ENCODE measurements around the gene ITPR2. TPM values are rescaled to one million over a fixed set of nuclear protein-coding genes. Genes with fewer than 3 reads are reported as not detected.

ITPR2 gene
- total RNA-seq, 3 donors from 2014 or later = 33.3 to 60.8 (median 54.0) TPM

- intact Hi-C loops (cut with DNase I, micrococcal nuclease) = no loop called here
- DNase-seq = no peak
- no peak for ATAC-seq
- no peak for TF ChIP-seq CTCF (IDR thresholded peaks at IDR 0.05)
- no peaks in the 10 kb centered on the region for H3K36me3 ChIP-seq (ENCODE audit: low read depth)
- H3K4me1 ChIP-seq (ENCODE audit: low read depth) = peaks cover 5% of the 10 kb centered on the region
- H3K9me3 ChIP-seq = no peaks in the 10 kb centered on the region
- no peak overlapping the region for H3K4me3 ChIP-seq
These were observed 297.2 kb downstream of the ITPR2 start for GRCh38 chr12:26535826-26536225.

GRCh38 chr12:26534071-26534470 is 298.9 kb downstream of the ITPR2 start:
- H3K4me1 ChIP-seq (ENCODE audit: low read depth) = peaks cover 2% of the 10 kb centered on the region
- H3K36me3 ChIP-seq (ENCODE audit: low read depth) = no peaks in the 10 kb centered on the region
- no peaks in the 10 kb centered on the region for H3K9me3 ChIP-seq
- intact Hi-C loops (cut with DNase I, micrococcal nuclease) = no loop called here
- no peak for ATAC-seq
- no peak for TF ChIP-seq CTCF (IDR thresholded peaks at IDR 0.05)
- no peak for DNase-seq
- H3K4me3 ChIP-seq = no peak overlapping the region

GRCh38 chr12:26533211-26533610 is 299.8 kb downstream of the ITPR2 start:
- no peak for TF ChIP-seq CTCF (IDR thresholded peaks at IDR 0.05)
- no peaks in the 10 kb centered on the region for H3K9me3 ChIP-seq
- DNase-seq (no peak), ATAC-seq (no peak)
- H3K36me3 ChIP-seq (ENCODE audit: low read depth) = no peaks in the 10 kb centered on the region
- no peaks in the 10 kb centered on the region for H3K4me1 ChIP-seq (ENCODE audit: low read depth)
- intact Hi-C loops (cut with DNase I, micrococcal nuclease) = no loop called here
- no peak overlapping the region for H3K4me3 ChIP-seq

GRCh38 chr12:26530461-26530860 is 302.5 kb downstream of the ITPR2 start:
- no peak for DNase-seq
- H3K36me3 ChIP-seq (ENCODE audit: low read depth) = no peaks in the 10 kb centered on the region
- intact Hi-C loops (cut with DNase I, micrococcal nuclease) = no loop called here
- H3K9me3 ChIP-seq = peaks cover 8% of the 10 kb centered on the region
- H3K4me3 ChIP-seq = no peak overlapping the region
- H3K4me1 ChIP-seq (ENCODE audit: low read depth) = no peaks in the 10 kb centered on the region
- ATAC-seq = no peak
- no peak for TF ChIP-seq CTCF (IDR thresholded peaks at IDR 0.05)

GRCh38 chr12:26528943-26529342 is 304.1 kb downstream of the ITPR2 start:
- Histone ChIP-seq H3K9me3 (peaks cover 15% of the 10 kb centered on the region), H3K36me3 (ENCODE audit: low read depth) (no peaks in the 10 kb centered on the region), H3K4me1 (ENCODE audit: low read depth) (no peaks in the 10 kb centered on the region), H3K4me3 (no peak overlapping the region)
- intact Hi-C loops (cut with DNase I, micrococcal nuclease) = no loop called here
- no peak for TF ChIP-seq CTCF (IDR thresholded peaks at IDR 0.05)
- DNase-seq = no peak
- ATAC-seq = no peak

GRCh38 chr12:26527682-26528081 is 305.3 kb downstream of the ITPR2 start:
- Histone ChIP-seq H3K36me3 (ENCODE audit: low read depth) (no peaks in the 10 kb centered on the region), H3K4me1 (ENCODE audit: low read depth) (peaks cover 8% of the 10 kb centered on the region), H3K4me3 (no peak overlapping the region), H3K9me3 (peaks cover 15% of the 10 kb centered on the region)
- no peak for TF ChIP-seq CTCF (IDR thresholded peaks at IDR 0.05)
- DNase-seq (no peak), ATAC-seq (no peak)
- intact Hi-C loops (cut with DNase I, micrococcal nuclease) = no loop called here

Data from mucosa of descending colon (tissue), 3 donors.